Non-pigmented ciliary epithelial cell (primary cell): ENCODE results near the gene SELENOS.

ENCODE experiments used
- DNase-seq: peaks from one replicate; pipeline ENCODE4 v3.0.0-alpha.2; 2010; ENCODE audit warnings: low read depth

The SELENOS gene

GRCh38 chr15:101277038-101277822, at the start of gene SELENOS:
Gene SELENOS, minus strand, starts transcription at chr15:101277485. Its CDS starts 68 bp downstream, at chr15:101277417.
- no peak for DNase-seq

GRCh38 chr15:101326462-101327146, 49.3 kb upstream of the SELENOS start:
- no peak for DNase-seq

GRCh38 chr15:101326026-101326315, 48.7 kb upstream of the SELENOS start:
- no peak for DNase-seq

GRCh38 chr15:101325263-101326025, 48.2 kb upstream of the SELENOS start:
- no peak for DNase-seq

GRCh38 chr15:101324524-101325177, 47.4 kb upstream of the SELENOS start:
- no peak for DNase-seq

- DNase-seq = no peak
Observed at GRCh38 chr15:101323793-101324523, 46.7 kb upstream of the SELENOS start.

- DNase-seq = no peak
Observed at GRCh38 chr15:101322854-101323477, 45.7 kb upstream of the SELENOS start.

- no peak for DNase-seq
Observed at GRCh38 chr15:101322016-101322695, 44.9 kb upstream of the SELENOS start.

GRCh38 chr15:101320501-101321052, 43.3 kb upstream of the SELENOS start:
- no peak for DNase-seq

GRCh38 chr15:101318839-101319238, 41.6 kb upstream of the SELENOS start:
- DNase-seq = no peak

GRCh38 chr15:101318147-101318819, 41.0 kb upstream of the SELENOS start:
- no peak for DNase-seq

- no peak for DNase-seq
Observed at GRCh38 chr15:101317336-101317872, 40.1 kb upstream of the SELENOS start.

- no peak for DNase-seq
Observed at GRCh38 chr15:101316529-101316928, 39.2 kb upstream of the SELENOS start.

- DNase-seq = no peak
Observed at GRCh38 chr15:101315736-101316135, 38.5 kb upstream of the SELENOS start.

GRCh38 chr15:101314336-101315125, 37.2 kb upstream of the SELENOS start:
- DNase-seq = no peak

GRCh38 chr15:101313041-101313761, 35.9 kb upstream of the SELENOS start:
- DNase-seq = no peak

- no peak for DNase-seq
Observed at GRCh38 chr15:101310508-101310907, 33.2 kb upstream of the SELENOS start.

GRCh38 chr15:101310161-101310480, 32.8 kb upstream of the SELENOS start:
- no peak for DNase-seq
